Naive thymus-derived CD4-positive, alpha-beta T cell (primary cell): ENCODE data around the gene PIGZ. TPM values are rescaled to one million over a fixed set of nuclear protein-coding genes. Genes with fewer than 3 reads are reported as not detected.

ENCODE experiments used
- ATAC-seq: fragments of 150-1000 bp; cut with Tn5 transposase; 2 replicates; pipeline ENCODE4 v1.10.0; 2021; ENCODE audit warnings: mild to moderate bottlenecking, moderate library complexity
- CTCF ChIA-PET: fragments of 350-600 bp; sonication (Branson Sonifier 250); formaldehyde crosslinking; loops from one replicate; lab custom pipeline; 2021; ENCODE audit warnings: antibody characterized with exemption; lab: Charles Lee
- POLR2A ChIA-PET: fragments of 350-600 bp; sonication (Branson Sonifier 250); formaldehyde crosslinking; loops from one replicate; lab custom pipeline; 2021; ENCODE audit warnings: antibody characterized with exemption, inconsistent platforms; lab: Charles Lee
- DNase-seq, 9 donors: peaks; one replicate each; pipeline versions ENCODE4 v3.0.0 to v3.0.0-alpha.2; 2020 to 2022; ENCODE audit warnings: mixed read lengths in 1 of 9
- H3K27ac ChIP-seq: one replicate; pipeline ENCODE4 v1.7.0; 2013; ENCODE audit warnings: mild to moderate bottlenecking, low read depth, low read length, moderate library complexity
- H3K27me3 ChIP-seq, 2 donors: one replicate each; pipeline ENCODE4 v1.7.0; 2013; ENCODE audit warnings: low read length in 2 of 2, mild to moderate bottlenecking in 2 of 2, moderate library complexity in 2 of 2; ENCODE audit not compliant: control insufficient read depth in 2 of 2, insufficient read depth in 2 of 2
- H3K36me3 ChIP-seq, 3 experiments: 1 replicate in 2 of 3; 2 replicates in 1 of 3; pipeline ENCODE4 v1.7.0; 2013; ENCODE audit warnings: low read length in 3 of 3, mild to moderate bottlenecking in 3 of 3, moderate library complexity in 1 of 3; ENCODE audit not compliant: insufficient read depth in 3 of 3, control insufficient read depth in 2 of 3
- H3K4me1 ChIP-seq, 2 donors: one replicate each; pipeline ENCODE4 v1.7.0; 2013; ENCODE audit warnings: low read length in 2 of 2, mild to moderate bottlenecking in 2 of 2, moderate library complexity in 1 of 2; ENCODE audit not compliant: control insufficient read depth in 2 of 2, insufficient read depth in 2 of 2
- H3K4me3 ChIP-seq: 2 replicates; pipeline ENCODE4 v1.7.0; 2013; ENCODE audit warnings: mild to moderate bottlenecking, low read length
- H3K9me3 ChIP-seq, 3 experiments: 1 replicate in 2 of 3; 2 replicates in 1 of 3; pipeline ENCODE4 v1.7.0; 2013; ENCODE audit warnings: low read length in 3 of 3; ENCODE audit not compliant: control insufficient read depth in 2 of 3
- H3K27ac Mint-ChIP-seq, 9 donors: one replicate each; pipeline ENCODE4 v1.8.0; 2020 to 2022; ENCODE audit warnings: mixed read lengths in 9 of 9, mild to moderate bottlenecking in 8 of 9, moderate library complexity in 5 of 9, inconsistent platforms in 2 of 9
- H3K27me3 Mint-ChIP-seq, 5 donors: one replicate each; pipeline ENCODE4 v1.8.0; 2021 to 2022; ENCODE audit warnings: mixed read lengths in 5 of 5, mild to moderate bottlenecking in 1 of 5
- H3K36me3 Mint-ChIP-seq, 5 donors: one replicate each; pipeline ENCODE4 v1.8.0; 2020 to 2022; ENCODE audit warnings: mixed read lengths in 5 of 5, mild to moderate bottlenecking in 3 of 5, inconsistent platforms in 1 of 5
- H3K4me1 Mint-ChIP-seq, 7 donors: one replicate each; pipeline ENCODE4 v1.8.0; 2020 to 2022; ENCODE audit warnings: mixed read lengths in 7 of 7, mild to moderate bottlenecking in 3 of 7, inconsistent platforms in 1 of 7
- H3K4me3 Mint-ChIP-seq, 10 donors: one replicate each; pipeline ENCODE4 v1.8.0; 2020 to 2022; ENCODE audit warnings: mild to moderate bottlenecking in 10 of 10, mixed read lengths in 10 of 10, moderate library complexity in 6 of 10, inconsistent platforms in 2 of 10
- H3K9me3 Mint-ChIP-seq, 11 donors: one replicate each; pipeline ENCODE4 v1.8.0; 2020 to 2022; ENCODE audit warnings: mixed read lengths in 11 of 11, mild to moderate bottlenecking in 4 of 11, inconsistent platforms in 1 of 11, moderate library complexity in 1 of 11
- intact Hi-C, 2 donors: fragments of 100-400 bp; cut with micrococcal nuclease; formaldehyde crosslinking; loops; one replicate each; pipeline ENCODE4 v1.15.1; 2023
- polyA plus RNA-seq, 2 donors: library from polyadenylated mRNA; unstranded; fragments of 300-500 nt; fragmentation: Illumina TruSeq; gene quantifications; one replicate each; pipeline ENCODE4 v1.2.3, GENCODE V29; 2021
- total RNA-seq, 6 experiments: library from RNA in 5 of 6; stranded (reverse) in 5 of 6; gene quantifications; 1 replicate in 5 of 6; 2 replicates in 1 of 6; pipeline ENCODE4 v1.2.3 and lab custom pipeline; 2021 to 2026

Gene PIGZ
- total and polyA plus RNA-seq, 7 experiments from 2014 or later, result 0.20 to 2.7 (median 0.78) TPM; not detected in 1

DNA sequence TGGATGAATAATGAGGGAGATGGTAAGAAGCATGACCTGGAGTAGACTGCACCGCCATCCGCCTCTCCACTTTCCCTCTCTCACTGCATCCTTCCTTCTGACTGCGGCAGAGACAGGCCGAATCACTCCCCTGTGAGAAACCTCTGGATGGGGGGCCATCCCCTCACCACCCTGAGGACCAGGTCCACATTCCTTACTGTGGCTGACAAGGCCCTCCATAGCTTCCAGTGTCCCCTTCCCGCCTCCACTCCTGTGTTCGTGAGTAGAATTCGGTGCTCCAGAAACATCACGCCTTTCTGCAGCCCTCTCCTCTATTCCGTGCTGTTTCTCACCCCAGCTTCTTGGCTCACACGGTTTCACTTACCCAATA, 2.8 kb downstream of the PIGZ start:
- peaks cover 0 to 6% (median 4%) of the 10 kb centered on the region in 5 donors for H3K27me3 Mint-ChIP-seq
- H3K36me3 Mint-ChIP-seq, result peaks cover 0 to 14% (median 0%) of the 10 kb centered on the region in 5 donors
- no peaks in the 10 kb centered on the region for H3K36me3 ChIP-seq
- H3K9me3 ChIP-seq, result no peaks in the 10 kb centered on the region
- no peak for DNase-seq
- H3K27ac Mint-ChIP-seq, result no peak overlapping the region
- no peak for ATAC-seq
- no peak overlapping the region for H3K4me3 ChIP-seq
- H3K4me1 Mint-ChIP-seq, result peaks cover 0 to 14% (median 6%) of the 10 kb centered on the region in 7 donors
- H3K4me1 ChIP-seq, result no peaks in the 10 kb centered on the region
- no peak overlapping the region for H3K4me3 Mint-ChIP-seq
- intact Hi-C loops, result no loop called here
- no peak overlapping the region for H3K27ac ChIP-seq
- no peaks in the 10 kb centered on the region for H3K27me3 ChIP-seq
- POLR2A ChIA-PET, result no interaction called here
- CTCF ChIA-PET, result no interaction called here
- no peaks in the 10 kb centered on the region for H3K9me3 Mint-ChIP-seq

DNA sequence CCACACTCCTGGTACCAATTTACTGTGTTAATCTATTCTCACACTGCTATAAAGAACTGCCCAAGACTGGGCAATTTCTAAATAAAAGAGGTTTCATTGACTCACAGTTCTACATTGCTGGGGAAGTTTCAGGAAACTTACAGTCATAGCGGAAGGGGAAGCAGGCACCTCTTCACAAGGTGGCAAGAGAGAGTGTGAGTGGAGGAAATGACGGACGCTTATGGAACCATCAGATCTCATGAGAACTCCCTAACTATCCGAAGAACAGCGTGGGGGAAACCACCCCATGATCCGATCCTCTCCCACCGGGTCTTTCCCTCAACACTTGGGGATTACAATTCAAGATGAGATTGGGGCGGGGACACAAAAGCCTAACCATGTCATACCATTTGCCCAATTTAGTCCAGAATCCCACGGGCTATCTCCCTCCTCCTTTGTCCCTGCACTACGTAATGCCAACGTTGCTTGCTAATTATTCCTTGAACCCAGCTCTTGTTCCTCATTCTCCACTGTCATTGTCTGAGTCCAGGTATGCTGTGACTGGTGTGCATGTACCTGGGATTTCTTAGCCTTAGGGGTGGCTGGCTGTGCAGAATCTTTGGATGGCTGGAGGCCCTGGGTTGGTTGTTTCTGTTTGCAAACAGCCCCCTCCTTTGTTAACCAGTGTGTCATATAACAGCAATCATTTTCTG, 3.4 kb downstream of the PIGZ start:
- Mint-ChIP-seq H3K4me3 (no peak overlapping the region), H3K27me3 (peaks cover 0 to 4% (median 1%) of the 10 kb centered on the region in 5 donors), H3K36me3 (peaks cover 0 to 14% (median 0%) of the 10 kb centered on the region in 5 donors), H3K27ac (no peak overlapping the region), H3K4me1 (peaks cover 0 to 13% (median 5%) of the 10 kb centered on the region in 7 donors), H3K9me3 (no peaks in the 10 kb centered on the region)
- Histone ChIP-seq H3K27ac (no peak overlapping the region), H3K4me3 (no peak overlapping the region), H3K36me3 (no peaks in the 10 kb centered on the region), H3K27me3 (no peaks in the 10 kb centered on the region), H3K4me1 (no peaks in the 10 kb centered on the region), H3K9me3 (no peaks in the 10 kb centered on the region)
- ATAC-seq (no peak), DNase-seq (no peak)
- CTCF ChIA-PET, result interaction anchor here (1.4 kb wide), 1 partner anchor 441 kb away, joined by 3 read pairs; no protein-coding TSS in a partner anchor
- intact Hi-C loops, result no loop called here
- POLR2A ChIA-PET, result no interaction called here

DNA sequence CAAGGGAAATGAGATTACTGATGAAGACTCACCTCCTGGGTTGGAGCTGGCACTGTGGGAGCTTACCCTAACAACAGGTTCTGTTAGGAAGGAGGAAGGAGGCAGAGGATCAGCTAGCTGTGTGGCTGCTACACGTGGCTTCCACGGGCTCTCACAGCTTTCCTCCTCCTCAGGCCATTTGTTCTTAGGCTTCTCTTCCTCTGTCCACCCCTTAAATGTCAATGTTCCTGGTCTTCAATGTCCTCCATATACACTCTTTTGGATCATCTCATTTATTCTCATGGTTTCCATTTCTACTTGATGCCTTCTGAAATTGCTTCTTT, 5.0 kb downstream of the PIGZ start:
- Mint-ChIP-seq H3K4me1 (peaks cover 0 to 10% (median 5%) of the 10 kb centered on the region in 7 donors), H3K9me3 (no peaks in the 10 kb centered on the region), H3K27ac (peak overlapping the region in 1 of 9 donors; percentile 20), H3K36me3 (peaks cover 0 to 14% (median 0%) of the 10 kb centered on the region in 5 donors), H3K27me3 (peaks cover 0 to 4% (median 0%) of the 10 kb centered on the region in 5 donors), H3K4me3 (no peak overlapping the region)
- ChIA-PET POLR2A (no interaction called here), CTCF (interaction anchor here (1.4 kb wide), 1 partner anchor 439 kb away, joined by 3 read pairs; no protein-coding TSS in a partner anchor)
- DNase-seq (no peak), ATAC-seq (no peak)
- Histone ChIP-seq H3K4me1 (no peaks in the 10 kb centered on the region), H3K27me3 (no peaks in the 10 kb centered on the region), H3K4me3 (no peak overlapping the region), H3K9me3 (no peaks in the 10 kb centered on the region), H3K36me3 (no peaks in the 10 kb centered on the region), H3K27ac (no peak overlapping the region)
- intact Hi-C loops, result no loop called here

DNA sequence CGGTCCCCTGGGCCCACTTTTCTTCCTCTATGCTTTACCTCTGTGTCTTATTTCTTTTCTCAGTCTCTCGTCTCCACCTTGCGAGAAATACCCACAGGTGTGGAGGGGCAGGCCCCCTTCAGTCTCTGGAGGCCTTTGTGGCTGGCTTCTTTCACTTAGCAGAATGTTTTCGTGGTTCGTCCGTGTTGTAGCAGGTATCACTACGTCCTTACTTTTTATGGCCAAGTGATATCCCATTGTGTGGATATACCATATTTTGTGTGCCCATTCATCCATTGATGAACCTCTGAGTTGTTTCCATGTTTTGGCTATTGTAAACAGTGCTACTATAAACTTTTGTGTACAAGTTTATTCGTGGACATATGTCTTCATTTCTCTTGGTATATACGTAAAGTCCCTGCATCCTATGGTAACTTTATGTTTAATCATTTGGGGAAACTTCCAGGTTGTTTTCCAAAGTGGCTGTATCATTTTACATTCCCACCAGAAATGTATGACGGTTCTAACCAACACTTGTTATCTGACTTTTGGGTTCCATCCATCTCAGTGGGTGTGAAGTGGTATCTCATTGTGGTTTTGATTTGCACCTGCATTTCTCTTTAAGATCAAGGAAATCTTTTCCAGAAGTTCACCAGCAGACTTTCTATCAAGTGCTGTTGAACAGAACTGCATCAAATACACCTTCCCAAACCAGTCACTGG, 5.6 kb downstream of the PIGZ start:
- no peaks in the 10 kb centered on the region for H3K27me3 ChIP-seq
- no peak for DNase-seq
- no peak overlapping the region for H3K27ac ChIP-seq
- POLR2A ChIA-PET, result no interaction called here
- no peak for ATAC-seq
- H3K9me3 Mint-ChIP-seq, result no peaks in the 10 kb centered on the region
- no peaks in the 10 kb centered on the region for H3K36me3 ChIP-seq
- H3K4me1 Mint-ChIP-seq, result peaks cover 0 to 9% (median 5%) of the 10 kb centered on the region in 7 donors
- no peaks in the 10 kb centered on the region for H3K9me3 ChIP-seq
- H3K27me3 Mint-ChIP-seq, result peaks cover 0 to 4% (median 0%) of the 10 kb centered on the region in 5 donors
- peaks cover 0 to 14% (median 0%) of the 10 kb centered on the region in 5 donors for H3K36me3 Mint-ChIP-seq
- CTCF ChIA-PET, result no interaction called here
- H3K4me1 ChIP-seq, result no peaks in the 10 kb centered on the region
- H3K4me3 Mint-ChIP-seq, result no peak overlapping the region
- no peak overlapping the region for H3K27ac Mint-ChIP-seq
- intact Hi-C loops, result no loop called here
- H3K4me3 ChIP-seq, result no peak overlapping the region

DNA sequence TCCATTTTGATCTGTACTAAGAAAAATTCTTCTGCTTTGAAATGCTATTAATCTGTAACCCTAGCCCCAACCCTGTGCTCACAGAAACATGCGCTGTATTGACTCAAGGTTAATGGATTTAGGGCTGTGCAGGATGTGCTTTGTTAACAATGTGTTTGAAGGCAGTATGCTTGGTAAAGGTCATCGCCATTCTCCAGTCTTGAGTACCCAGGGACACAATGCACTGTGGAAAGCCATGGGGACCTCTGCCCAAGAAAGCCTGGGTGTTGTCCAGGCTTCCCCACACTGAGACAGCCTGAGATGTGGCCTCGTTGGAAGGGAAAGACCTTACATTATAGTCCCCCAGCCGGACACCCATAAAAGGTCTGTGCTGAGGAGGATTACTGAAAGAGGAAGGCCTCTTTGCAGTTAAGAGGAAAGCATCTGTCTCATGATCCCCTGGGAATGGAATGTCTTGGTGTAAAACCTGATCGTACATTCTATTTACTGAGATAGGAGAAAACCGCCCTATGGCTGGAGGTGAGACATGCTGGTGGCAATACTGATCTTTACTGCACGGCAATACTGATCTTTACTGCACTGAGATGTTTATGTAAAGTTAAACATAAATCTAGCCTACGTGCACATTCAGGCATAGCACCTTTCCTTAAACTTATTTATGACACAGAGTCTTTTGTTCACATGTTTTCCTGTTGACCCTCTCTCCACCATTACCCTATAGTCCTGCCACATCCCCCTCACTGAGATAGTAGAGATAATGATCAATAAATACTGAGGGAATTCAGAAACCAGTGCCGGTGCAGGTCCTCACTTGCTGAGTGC, 6.3 kb downstream of the PIGZ start:
- Histone ChIP-seq H3K27ac (no peak overlapping the region), H3K4me3 (no peak overlapping the region), H3K27me3 (no peaks in the 10 kb centered on the region), H3K4me1 (no peaks in the 10 kb centered on the region), H3K36me3 (no peaks in the 10 kb centered on the region), H3K9me3 (no peaks in the 10 kb centered on the region)
- POLR2A ChIA-PET, result no interaction called here
- DNase-seq (no peak), ATAC-seq (no peak)
- no peaks in the 10 kb centered on the region for H3K9me3 Mint-ChIP-seq
- no peak overlapping the region for H3K27ac Mint-ChIP-seq
- CTCF ChIA-PET, result no interaction called here
- no peaks in the 10 kb centered on the region for H3K27me3 Mint-ChIP-seq
- peaks cover 0 to 11% (median 0%) of the 10 kb centered on the region in 5 donors for H3K36me3 Mint-ChIP-seq
- intact Hi-C loops, result no loop called here
- no peak overlapping the region for H3K4me3 Mint-ChIP-seq
- peaks cover 0 to 4% (median 0%) of the 10 kb centered on the region in 7 donors for H3K4me1 Mint-ChIP-seq

DNA sequence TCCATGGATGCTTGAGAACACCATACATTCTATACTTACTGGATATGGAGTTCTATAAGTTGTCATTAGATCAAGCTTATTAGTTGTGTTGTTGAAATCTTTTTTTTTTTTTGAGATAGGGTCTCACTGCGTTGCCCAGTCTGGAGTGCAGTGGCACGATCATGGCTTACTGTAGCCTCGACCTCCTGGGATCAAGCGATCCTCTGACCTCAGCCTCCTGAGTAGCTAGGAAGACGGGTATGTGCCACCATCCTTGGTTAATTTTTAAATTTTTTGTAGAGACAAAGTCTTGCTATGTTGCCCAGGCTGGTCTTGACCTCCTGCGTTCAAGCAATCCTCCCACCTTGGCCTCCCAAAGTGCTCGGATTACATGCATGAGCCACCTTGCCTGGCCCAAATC, 13.8 kb downstream of the PIGZ start:
- H3K36me3 Mint-ChIP-seq, result peaks cover 0 to 4% (median 0%) of the 10 kb centered on the region in 5 donors
- ATAC-seq (no peak), DNase-seq (no peak)
- H3K9me3 Mint-ChIP-seq, result peaks cover 0 to 1% (median 0%) of the 10 kb centered on the region in 11 donors
- peaks cover 0 to 4% (median 0%) of the 10 kb centered on the region in 7 donors for H3K4me1 Mint-ChIP-seq
- H3K27ac Mint-ChIP-seq, result no peak overlapping the region
- Histone ChIP-seq H3K36me3 (no peaks in the 10 kb centered on the region), H3K9me3 (no peaks in the 10 kb centered on the region), H3K4me1 (no peaks in the 10 kb centered on the region), H3K27me3 (no peaks in the 10 kb centered on the region), H3K27ac (no peak overlapping the region), H3K4me3 (no peak overlapping the region)
- ChIA-PET CTCF (no interaction called here), POLR2A (interaction anchor here (0.6 kb wide), 1 partner anchor 214 kb away, joined by 3 read pairs; no protein-coding TSS in a partner anchor)
- intact Hi-C loops, result no loop called here
- peaks cover 0 to 17% (median 0%) of the 10 kb centered on the region in 5 donors for H3K27me3 Mint-ChIP-seq
- H3K4me3 Mint-ChIP-seq, result no peak overlapping the region
